ENCODE results near the gene KLHDC10. TPM values are rescaled to one million over a fixed set of nuclear protein-coding genes. Genes with fewer than 3 reads are reported as not detected.
"Not testable (repeated sequence)": the region's sequence is repeated elsewhere in the genome, so short reads cannot be mapped to it uniquely, and the experiment has no call there.

Gene KLHDC10
- total RNA-seq, 1 experiment from 2014 or later, result 47.0 TPM

DNA sequence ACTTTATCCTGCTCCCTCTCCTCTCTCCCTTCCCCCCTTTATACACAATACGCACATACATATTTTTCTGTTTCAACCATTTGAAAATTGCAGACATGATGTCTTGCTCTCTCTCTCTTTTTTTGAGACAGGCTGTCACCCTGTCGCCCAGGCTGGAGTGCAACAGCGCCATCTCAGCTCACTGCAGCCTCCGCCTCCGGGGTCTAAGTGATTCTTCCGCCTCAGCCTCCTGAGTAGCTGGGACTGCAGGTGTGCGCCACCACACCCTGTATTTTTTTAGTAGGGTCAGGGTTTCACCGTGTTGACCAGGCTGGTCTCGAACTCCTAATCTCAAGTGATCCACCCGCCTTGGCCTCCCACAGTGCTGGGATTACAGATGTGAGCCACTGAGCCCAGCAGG, 38.5 kb downstream of the KLHDC10 start:
- Histone ChIP-seq H3K36me3 (ENCODE audit: low read depth) (no peaks in the 10 kb centered on the region), H3K27me3 (ENCODE audit: insufficient read depth, low read depth) (no peaks in the 10 kb centered on the region), H3K27ac (no peak overlapping the region), H4K20me1 (ENCODE audit: insufficient read depth) (no peaks in the 10 kb centered on the region), H3F3A (ENCODE audit: insufficient read depth, low read depth) (peaks cover 11% of the 10 kb centered on the region), H3K4me1 (replicated peaks; ENCODE audit: insufficient read depth) (peaks cover 6% of the 10 kb centered on the region), H3K9me2 (ENCODE audit: insufficient read depth) (no peaks in the 10 kb centered on the region; the same call in 1 of the 2 replicates), H3K79me2 (ENCODE audit: low read depth) (no peaks in the 10 kb centered on the region), H3K9me3 (ENCODE audit: insufficient read depth, low read depth) (no peaks in the 10 kb centered on the region), H2AFZ (no peak overlapping the region), H3K4me2 (no peak overlapping the region), H3K4me3 (no peak overlapping the region)
- intact Hi-C loops (cut with micrococcal nuclease; ENCODE audit: unreplicated experiment), result no loop called here
- ChIA-PET CTCF (interaction anchor here (0.7 kb wide), 2 partner anchors 39 to 284 kb away, joined by 3 to 4 read pairs; no protein-coding TSS in a partner anchor), POLR2A (ENCODE audit: unreplicated experiment) (no interaction called here)
- BruUV-seq (replicated peaks), result no TSS peak
- no peak for DNase-seq
- TF ChIP-seq EZH2 (IDR thresholded peaks at IDR 0.05; ENCODE audit: low read depth), result no peak
- TF ChIP-seq, protein P1, sequence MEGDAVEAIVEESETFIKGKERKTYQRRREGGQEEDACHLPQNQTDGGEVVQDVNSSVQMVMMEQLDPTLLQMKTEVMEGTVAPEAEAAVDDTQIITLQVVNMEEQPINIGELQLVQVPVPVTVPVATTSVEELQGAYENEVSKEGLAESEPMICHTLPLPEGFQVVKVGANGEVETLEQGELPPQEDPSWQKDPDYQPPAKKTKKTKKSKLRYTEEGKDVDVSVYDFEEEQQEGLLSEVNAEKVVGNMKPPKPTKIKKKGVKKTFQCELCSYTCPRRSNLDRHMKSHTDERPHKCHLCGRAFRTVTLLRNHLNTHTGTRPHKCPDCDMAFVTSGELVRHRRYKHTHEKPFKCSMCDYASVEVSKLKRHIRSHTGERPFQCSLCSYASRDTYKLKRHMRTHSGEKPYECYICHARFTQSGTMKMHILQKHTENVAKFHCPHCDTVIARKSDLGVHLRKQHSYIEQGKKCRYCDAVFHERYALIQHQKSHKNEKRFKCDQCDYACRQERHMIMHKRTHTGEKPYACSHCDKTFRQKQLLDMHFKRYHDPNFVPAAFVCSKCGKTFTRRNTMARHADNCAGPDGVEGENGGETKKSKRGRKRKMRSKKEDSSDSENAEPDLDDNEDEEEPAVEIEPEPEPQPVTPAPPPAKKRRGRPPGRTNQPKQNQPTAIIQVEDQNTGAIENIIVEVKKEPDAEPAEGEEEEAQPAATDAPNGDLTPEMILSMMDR (conservative IDR thresholded peaks at IDR 0.05), result no peak

DNA sequence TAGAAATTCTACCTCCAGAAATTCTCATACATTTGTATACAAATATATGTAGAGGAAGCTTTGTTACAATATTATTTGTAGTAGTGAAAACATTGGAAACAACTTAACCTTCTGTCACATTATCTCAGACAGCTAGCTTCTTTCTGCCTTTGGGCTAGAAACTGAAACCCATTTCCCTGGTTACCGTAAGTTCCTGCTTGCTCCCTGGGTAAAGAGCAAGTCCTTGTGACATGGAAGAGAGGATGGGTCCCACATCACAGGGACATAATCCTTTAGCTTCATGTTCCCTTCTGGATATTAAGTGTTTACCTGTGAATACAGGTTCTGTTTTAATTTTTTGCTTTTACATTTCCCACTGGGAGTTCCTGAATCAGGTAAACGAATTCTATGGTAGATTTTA, 41.8 kb downstream of the KLHDC10 start:
- TF ChIP-seq, protein P1 (conservative IDR thresholded peaks at IDR 0.05), result no peak
- TF ChIP-seq EZH2 (IDR thresholded peaks at IDR 0.05; ENCODE audit: low read depth), result no peak
- intact Hi-C loops (cut with micrococcal nuclease; ENCODE audit: unreplicated experiment), result no loop called here
- ChIA-PET CTCF (no interaction called here), POLR2A (ENCODE audit: unreplicated experiment) (no interaction called here)
- Histone ChIP-seq H3K79me2 (ENCODE audit: low read depth) (no peaks in the 10 kb centered on the region; the same call in 1 of the 2 replicates), H3K27ac (no peak overlapping the region), H3K4me3 (no peak overlapping the region), H3K4me1 (replicated peaks; ENCODE audit: insufficient read depth) (peaks cover 22% of the 10 kb centered on the region), H2AFZ (no peak overlapping the region), H3K9me2 (ENCODE audit: insufficient read depth) (no peaks in the 10 kb centered on the region), H3F3A (ENCODE audit: insufficient read depth, low read depth) (peaks cover 21% of the 10 kb centered on the region), H3K9me3 (ENCODE audit: insufficient read depth, low read depth) (no peaks in the 10 kb centered on the region), H4K20me1 (ENCODE audit: insufficient read depth) (no peaks in the 10 kb centered on the region), H3K4me2 (no peak overlapping the region), H3K27me3 (ENCODE audit: insufficient read depth, low read depth) (no peaks in the 10 kb centered on the region), H3K36me3 (ENCODE audit: low read depth) (no peaks in the 10 kb centered on the region)
- BruUV-seq (replicated peaks), result no TSS peak
- no peak for DNase-seq

DNA sequence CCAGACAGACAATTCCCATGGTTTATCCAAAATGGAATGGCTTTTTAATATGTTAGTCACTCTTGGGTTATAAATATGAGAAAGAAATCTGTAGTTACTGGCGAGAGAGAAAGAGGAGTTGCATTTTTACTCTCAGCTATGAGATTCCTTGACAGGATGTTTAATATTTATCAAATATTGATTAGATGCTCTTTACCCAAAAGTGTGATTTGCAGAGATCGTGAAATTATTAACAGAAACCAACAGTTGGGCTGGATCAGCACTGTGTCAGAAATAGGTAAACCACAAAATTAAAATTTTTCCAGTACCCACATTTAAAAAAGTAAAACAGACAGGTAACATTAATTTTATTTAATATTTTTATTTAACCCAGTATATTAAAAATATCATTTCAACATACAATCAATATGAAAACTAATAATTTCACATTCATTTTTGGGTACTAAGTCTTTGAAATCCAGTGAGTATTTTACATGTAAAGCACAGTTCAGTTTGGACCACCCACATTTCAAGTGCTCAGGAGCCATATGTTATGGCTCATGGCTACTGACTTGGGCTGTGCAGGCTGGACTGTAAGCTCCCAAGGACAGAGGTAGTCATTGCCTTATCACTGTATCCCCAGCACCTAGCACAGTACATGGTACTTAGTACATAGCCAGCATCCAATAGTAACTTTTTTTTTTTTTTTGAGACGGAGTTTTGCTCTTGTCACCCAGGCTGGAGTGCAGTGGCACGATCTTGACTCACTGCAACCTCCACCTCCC, 42.5 kb downstream of the KLHDC10 start:
- Histone ChIP-seq H3K36me3 (ENCODE audit: low read depth) (no peaks in the 10 kb centered on the region), H3K79me2 (ENCODE audit: low read depth) (no peaks in the 10 kb centered on the region; the same call in 1 of the 2 replicates), H4K20me1 (ENCODE audit: insufficient read depth) (no peaks in the 10 kb centered on the region), H3K27ac (no peak overlapping the region), H2AFZ (no peak overlapping the region), H3K9me3 (ENCODE audit: insufficient read depth, low read depth) (no peaks in the 10 kb centered on the region), H3K9me2 (ENCODE audit: insufficient read depth) (no peaks in the 10 kb centered on the region), H3F3A (ENCODE audit: insufficient read depth, low read depth) (peaks cover 20% of the 10 kb centered on the region), H3K4me2 (no peak overlapping the region), H3K27me3 (ENCODE audit: insufficient read depth, low read depth) (no peaks in the 10 kb centered on the region), H3K4me1 (replicated peaks; ENCODE audit: insufficient read depth) (peaks cover 22% of the 10 kb centered on the region), H3K4me3 (no peak overlapping the region)
- ChIA-PET CTCF (no interaction called here), POLR2A (ENCODE audit: unreplicated experiment) (no interaction called here)
- intact Hi-C loops (cut with micrococcal nuclease; ENCODE audit: unreplicated experiment), result no loop called here
- TF ChIP-seq, protein P1 (conservative IDR thresholded peaks at IDR 0.05), result no peak
- no peak for TF ChIP-seq EZH2 (IDR thresholded peaks at IDR 0.05; ENCODE audit: low read depth)
- BruUV-seq (replicated peaks), result no TSS peak
- DNase-seq, result no peak

- POLR2A ChIA-PET (ENCODE audit: unreplicated experiment); H3K9me3 ChIP-seq (ENCODE audit: insufficient read depth, low read depth); H4K20me1 ChIP-seq (ENCODE audit: insufficient read depth); H3K79me2 ChIP-seq (ENCODE audit: low read depth); H3K27ac ChIP-seq; CTCF ChIA-PET; DNase-seq; H3K4me3 ChIP-seq; H3K27me3 ChIP-seq (ENCODE audit: insufficient read depth, low read depth); intact Hi-C loops (cut with micrococcal nuclease; ENCODE audit: unreplicated experiment); H3K4me2 ChIP-seq; H2AFZ ChIP-seq; BruUV-seq (replicated peaks); H3K9me2 ChIP-seq (ENCODE audit: insufficient read depth); H3K36me3 ChIP-seq (ENCODE audit: low read depth): not testable (repeated sequence)
- H3K4me1 ChIP-seq (replicated peaks; ENCODE audit: insufficient read depth), result peaks cover 22% of the 10 kb centered on the region
- H3F3A ChIP-seq (ENCODE audit: insufficient read depth, low read depth), result peaks cover 20% of the 10 kb centered on the region
Observed at GRCh38 chr7:130113426-130113805, 43.1 kb downstream of the KLHDC10 start.
